Uterus (tissue), 4 donors: ENCODE results near the gene ALPP. TPM values are rescaled to one million over a fixed set of nuclear protein-coding genes. Genes with fewer than 3 reads are reported as not detected.
"Not testable (repeated sequence)": the region's sequence is repeated elsewhere in the genome, so short reads cannot be mapped to it uniquely, and the experiment has no call there.

Experiments used
- DNase-seq, 2 donors: peaks; one replicate each; pipeline ENCODE4 v3.0.0-alpha.2; 2019 to 2020
- H3K27ac ChIP-seq, 2 donors: fragments of 200-600 bp; sonication (generic); 1 replicate in 1 of 2; 2 replicates in 1 of 2; pipeline ENCODE4 v1.5.1; 2016 to 2018
- H3K27me3 ChIP-seq, 2 donors: fragments of 200-600 bp; sonication (generic); one replicate each; pipeline ENCODE4 v1.5.1; 2018 to 2019; ENCODE audit warnings: control low read depth in 1 of 2
- H3K36me3 ChIP-seq, 2 donors: fragments of 200-600 bp; sonication (generic); one replicate each; pipeline ENCODE4 v1.5.1; 2019; ENCODE audit warnings: control low read depth in 1 of 2
- H3K4me1 ChIP-seq, 2 donors: fragments of 200-600 bp; sonication (generic); one replicate each; pipeline ENCODE4 v1.5.1; 2018 to 2019; ENCODE audit warnings: control low read depth in 1 of 2
- H3K4me3 ChIP-seq, 2 donors: fragments of 200-600 bp; sonication (generic); 1 replicate in 1 of 2; 2 replicates in 1 of 2; pipeline ENCODE4 v1.5.1; 2018 to 2019; ENCODE audit warnings: mild to moderate bottlenecking in 1 of 2
- H3K9me3 ChIP-seq, 2 donors: fragments of 200-600 bp; sonication (generic); one replicate each; pipeline ENCODE4 v1.5.1; 2019; ENCODE audit warnings: control low read depth in 1 of 2
- POLR2A ChIP-seq, 2 donors: fragments of 450-650 bp; IDR thresholded peaks; one replicate each; pipeline ENCODE4 v1.6.1; 2016; ENCODE audit warnings: antibody characterized with exemption in 2 of 2, mild to moderate bottlenecking in 1 of 2, moderate library complexity in 1 of 2
- intact Hi-C: fragments of 100-400 bp; cut with DNase I; formaldehyde crosslinking; loops from one replicate; pipeline ENCODE4 v1.15.1; 2023; ENCODE audit warnings: low total_unique reads
- total RNA-seq, 4 donors: library from RNA; depleted of rRNA in 3 of 4; stranded (reverse); fragments of >200 nt in 3 of 4; gene quantifications; one replicate each; pipeline versions ENCODE4 v1.1.0 to v1.2.4, GENCODE V29; 2014 to 2023
- TF ChIP-seq, protein P1 (sequence below), 4 experiments: fragments of 200-600 bp in 2 of 4; fragments of 450-650 bp in 2 of 4; sonication (generic) in 2 of 4; IDR thresholded peaks; one replicate each; pipeline ENCODE4 v1.5.1; 2016 to 2019; ENCODE audit warnings: antibody characterized with exemption in 4 of 4, mild to moderate bottlenecking in 2 of 4, moderate library complexity in 1 of 4
- donor health status: DM: yes; HTN: yes; CAD: no.

Gene ALPP
- total RNA-seq, 4 donors from 2014 or later, result 0.62 TPM; not detected in 3

- no peaks in the 10 kb centered on the region for H3K4me1 ChIP-seq
- H3K36me3 ChIP-seq, result no peaks in the 10 kb centered on the region
- intact Hi-C loops, result no loop called here
- H3K27me3 ChIP-seq, result no peaks in the 10 kb centered on the region
- H3K4me3 ChIP-seq, result no peak overlapping the region
- no peak overlapping the region for H3K27ac ChIP-seq
- TF ChIP-seq, protein P1, sequence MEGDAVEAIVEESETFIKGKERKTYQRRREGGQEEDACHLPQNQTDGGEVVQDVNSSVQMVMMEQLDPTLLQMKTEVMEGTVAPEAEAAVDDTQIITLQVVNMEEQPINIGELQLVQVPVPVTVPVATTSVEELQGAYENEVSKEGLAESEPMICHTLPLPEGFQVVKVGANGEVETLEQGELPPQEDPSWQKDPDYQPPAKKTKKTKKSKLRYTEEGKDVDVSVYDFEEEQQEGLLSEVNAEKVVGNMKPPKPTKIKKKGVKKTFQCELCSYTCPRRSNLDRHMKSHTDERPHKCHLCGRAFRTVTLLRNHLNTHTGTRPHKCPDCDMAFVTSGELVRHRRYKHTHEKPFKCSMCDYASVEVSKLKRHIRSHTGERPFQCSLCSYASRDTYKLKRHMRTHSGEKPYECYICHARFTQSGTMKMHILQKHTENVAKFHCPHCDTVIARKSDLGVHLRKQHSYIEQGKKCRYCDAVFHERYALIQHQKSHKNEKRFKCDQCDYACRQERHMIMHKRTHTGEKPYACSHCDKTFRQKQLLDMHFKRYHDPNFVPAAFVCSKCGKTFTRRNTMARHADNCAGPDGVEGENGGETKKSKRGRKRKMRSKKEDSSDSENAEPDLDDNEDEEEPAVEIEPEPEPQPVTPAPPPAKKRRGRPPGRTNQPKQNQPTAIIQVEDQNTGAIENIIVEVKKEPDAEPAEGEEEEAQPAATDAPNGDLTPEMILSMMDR (IDR thresholded peaks at IDR 0.05), result no peak
- TF ChIP-seq POLR2A (IDR thresholded peaks at IDR 0.05), result no peak
- no peak for DNase-seq
- H3K9me3 ChIP-seq, result no peaks in the 10 kb centered on the region
Measured at GRCh38 chr2:232369126-232369951, 9.2 kb upstream of the ALPP start.

- DNase-seq, H3K36me3 ChIP-seq, H3K4me3 ChIP-seq: not testable (repeated sequence)
Measured at GRCh38 chr2:232370007-232370406, 8.5 kb upstream of the ALPP start.

DNA sequence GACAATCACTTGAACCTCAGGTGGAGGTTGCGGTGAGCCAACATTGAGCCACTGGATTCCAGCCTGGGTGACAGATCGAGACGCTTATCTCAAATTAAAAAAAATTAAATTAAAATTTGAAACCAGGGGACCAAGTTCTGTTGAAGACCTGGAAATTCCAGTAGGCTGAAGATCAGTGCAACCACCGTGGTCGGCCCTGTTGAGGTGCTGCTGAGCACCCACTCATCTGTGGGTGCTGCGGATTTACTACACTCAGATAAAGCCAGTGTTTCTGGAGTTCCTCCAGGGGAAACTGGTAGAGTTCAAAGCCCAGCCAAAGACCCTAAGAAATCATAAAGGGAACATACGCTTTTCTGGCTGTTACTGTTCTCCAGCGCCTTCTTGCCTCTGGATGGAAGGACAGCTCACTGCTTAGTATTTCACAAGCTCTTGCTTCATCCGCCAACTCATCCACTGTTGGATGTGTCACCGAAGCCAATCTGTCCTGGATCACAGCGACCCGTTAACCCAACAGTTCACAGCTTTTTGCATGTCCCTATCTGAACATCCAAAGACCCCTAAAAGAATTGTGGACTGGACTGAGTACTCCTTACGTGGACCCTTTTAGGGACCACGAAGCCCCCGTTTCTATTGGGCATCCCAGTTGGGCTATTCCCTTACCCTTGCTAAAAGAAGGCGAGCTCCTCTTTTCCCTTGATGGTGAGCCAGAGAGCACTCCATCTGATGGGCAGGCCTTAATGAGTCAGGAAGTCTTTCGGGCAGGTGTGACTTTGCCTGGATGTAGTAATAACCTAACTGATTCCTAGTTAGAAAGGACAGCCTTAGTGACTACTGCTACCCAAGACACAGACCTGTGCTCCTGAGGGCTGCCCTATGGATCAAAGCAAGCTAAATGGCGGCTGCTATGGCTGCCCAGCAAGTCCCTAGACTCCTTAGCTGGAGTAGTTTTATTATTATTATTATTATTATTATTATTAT, 6.0 kb upstream of the ALPP start:
- H3K4me3 ChIP-seq, result no peak overlapping the region
- H3K9me3 ChIP-seq, result no peaks in the 10 kb centered on the region
- DNase-seq, result no peak
- H3K27me3 ChIP-seq, result no peaks in the 10 kb centered on the region
- H3K27ac ChIP-seq, result no peak overlapping the region
- H3K36me3 ChIP-seq, result no peaks in the 10 kb centered on the region
- TF ChIP-seq, protein P1 (IDR thresholded peaks at IDR 0.05), result no peak
- TF ChIP-seq POLR2A (IDR thresholded peaks at IDR 0.05), result no peak
- intact Hi-C loops, result no loop called here
- no peaks in the 10 kb centered on the region for H3K4me1 ChIP-seq

More at GRCh38 chr2:232370007-232370406, 8.5 kb upstream of the ALPP start:
- H3K27me3 ChIP-seq, intact Hi-C loops, H3K9me3 ChIP-seq, H3K27ac ChIP-seq, H3K4me1 ChIP-seq: not testable (repeated sequence)

DNA sequence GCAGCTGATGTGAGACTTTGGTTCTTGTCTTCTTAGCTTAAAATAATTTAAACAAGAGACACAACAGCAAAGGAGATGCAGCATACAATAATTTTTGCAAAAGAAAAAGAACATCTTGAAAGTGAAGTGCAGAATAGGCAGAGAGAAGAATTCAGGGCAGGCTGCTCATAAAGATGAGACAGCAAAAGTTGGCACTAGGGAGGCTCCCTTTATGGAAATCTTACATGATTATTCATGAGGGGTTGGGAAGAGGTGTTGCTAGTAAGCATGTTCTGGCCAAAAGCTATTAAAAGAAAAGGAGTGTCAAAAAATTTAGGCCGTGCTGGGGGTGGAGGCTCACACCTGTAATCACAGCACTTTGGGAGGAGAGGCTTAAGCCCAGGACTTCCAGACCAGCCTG, 4.2 kb upstream of the ALPP start:
- Histone ChIP-seq H3K36me3 (no peaks in the 10 kb centered on the region), H3K27ac (no peak overlapping the region), H3K9me3 (no peaks in the 10 kb centered on the region), H3K4me3 (no peak overlapping the region), H3K27me3 (no peaks in the 10 kb centered on the region), H3K4me1 (no peaks in the 10 kb centered on the region)
- intact Hi-C loops, result no loop called here
- TF ChIP-seq POLR2A (IDR thresholded peaks at IDR 0.05), result no peak
- TF ChIP-seq, protein P1 (IDR thresholded peaks at IDR 0.05), result no peak
- DNase-seq, result no peak

GRCh38 chr2:232375164-232375563, 3.4 kb upstream of the ALPP start:
- no peak for DNase-seq
- Histone ChIP-seq H3K4me1 (no peaks in the 10 kb centered on the region), H3K27ac (no peak overlapping the region), H3K4me3 (no peak overlapping the region), H3K27me3 (no peaks in the 10 kb centered on the region), H3K9me3 (no peaks in the 10 kb centered on the region), H3K36me3 (no peaks in the 10 kb centered on the region)
- intact Hi-C loops, result no loop called here
- no peak for TF ChIP-seq POLR2A (IDR thresholded peaks at IDR 0.05)
- TF ChIP-seq, protein P1 (IDR thresholded peaks at IDR 0.05), result no peak
